A673 (cell line): ENCODE measurements around the gene MMD. TPM values are rescaled to one million over a fixed set of nuclear protein-coding genes. Genes with fewer than 3 reads are reported as not detected.
A peak's percentile ranks its signal among the peaks of the same experiment; 100 is the strongest.

Experiments used
- BruUV-seq: library from RNA; stranded (reverse); fragments of 400-500 nt; replicated peaks from 2 replicates; lab custom pipeline; 2021; lab: Mats Ljungman, UMichigan
- CTCF ChIA-PET: fragments of 300-600 bp; sonication (Branson Sonifier 250); formaldehyde crosslinking; loops from one replicate; lab custom pipeline; 2022; ENCODE audit warnings: antibody characterized with exemption; lab: Charles Lee
- POLR2A ChIA-PET: fragments of 300-600 bp; sonication (Branson Sonifier 250); formaldehyde crosslinking; loops from one replicate; lab custom pipeline; 2022; ENCODE audit warnings: antibody characterized with exemption; ENCODE audit not compliant: low non-redundant PET; lab: Charles Lee
- DNase-seq: peaks from one replicate; pipeline ENCODE4 v3.0.0-alpha.2; 2015; ENCODE audit warnings: low spot score
- H3K27ac ChIP-seq: fragments of 200-600 bp; sonication (generic); 2 replicates; pipeline ENCODE4 v1.5.1; 2016; ENCODE audit warnings: mixed run types, low read depth, mild to moderate bottlenecking, mixed read lengths, antibody characterized with exemption, low read length; ENCODE audit not compliant: poor library complexity, severe bottlenecking
- H3K27me3 ChIP-seq: fragments of 200-600 bp; sonication (generic); replicated peaks from 2 replicates; pipeline ENCODE4 v1.6.1; 2017; ENCODE audit warnings: mixed run types, low read depth, mild to moderate bottlenecking, mixed read lengths, antibody characterized with exemption, low read length; ENCODE audit not compliant: insufficient read depth, poor library complexity
- H3K36me3 ChIP-seq: fragments of 200-600 bp; sonication (generic); 2 replicates; pipeline ENCODE4 v1.6.1; 2016; ENCODE audit warnings: mixed run types, mild to moderate bottlenecking, mixed read lengths, antibody characterized with exemption, low read length; ENCODE audit not compliant: insufficient read depth, poor library complexity, severe bottlenecking
- H3K4me1 ChIP-seq: fragments of 200-600 bp; sonication (generic); 2 replicates; pipeline ENCODE4 v1.6.1; 2017; ENCODE audit warnings: mixed run types, mild to moderate bottlenecking, mixed read lengths, antibody characterized with exemption, low read length; ENCODE audit not compliant: insufficient read depth, poor library complexity, severe bottlenecking
- H3K4me3 ChIP-seq: fragments of 200-600 bp; sonication (generic); 2 replicates; pipeline ENCODE4 v1.5.1; 2016; ENCODE audit warnings: low read depth, mixed run types, mild to moderate bottlenecking, mixed read lengths, low read length; ENCODE audit not compliant: poor library complexity, severe bottlenecking
- H3K9me3 ChIP-seq: fragments of 200-600 bp; sonication (generic); 2 replicates; pipeline ENCODE4 v1.6.1; 2016; ENCODE audit warnings: mixed run types, low read depth, mild to moderate bottlenecking, mixed read lengths, antibody characterized with exemption, low read length; ENCODE audit not compliant: poor library complexity, severe bottlenecking
- EZH2 ChIP-seq: fragments of 200-600 bp; sonication (generic); IDR thresholded peaks from 2 replicates; pipeline ENCODE4 v1.6.1; 2017; ENCODE audit warnings: borderline replicate concordance, low read depth, mild to moderate bottlenecking, mixed read lengths, antibody characterized with exemption, low read length; ENCODE audit not compliant: poor library complexity, severe bottlenecking
- intact Hi-C: fragments of 100-400 bp; cut with micrococcal nuclease; formaldehyde crosslinking; loops from one replicate; pipeline ENCODE4 v1.10.0; 2022; ENCODE audit not compliant: unreplicated experiment
- total RNA-seq: library from RNA; stranded (reverse); gene quantifications from 2 replicates; pipeline ENCODE4 v1.2.3, GENCODE V29; 2021
- TF ChIP-seq, protein P1 (sequence below): fragments of 300-800, 200-600 bp; sonication (generic); conservative IDR thresholded peaks from 2 replicates; pipeline ENCODE4 v1.5.1; 2017; ENCODE audit warnings: low read depth, mild to moderate bottlenecking, antibody characterized with exemption, low read length, moderate library complexity, mixed read lengths

Gene MMD
- total RNA-seq, 1 experiment from 2014 or later: 24.9 TPM

DNA sequence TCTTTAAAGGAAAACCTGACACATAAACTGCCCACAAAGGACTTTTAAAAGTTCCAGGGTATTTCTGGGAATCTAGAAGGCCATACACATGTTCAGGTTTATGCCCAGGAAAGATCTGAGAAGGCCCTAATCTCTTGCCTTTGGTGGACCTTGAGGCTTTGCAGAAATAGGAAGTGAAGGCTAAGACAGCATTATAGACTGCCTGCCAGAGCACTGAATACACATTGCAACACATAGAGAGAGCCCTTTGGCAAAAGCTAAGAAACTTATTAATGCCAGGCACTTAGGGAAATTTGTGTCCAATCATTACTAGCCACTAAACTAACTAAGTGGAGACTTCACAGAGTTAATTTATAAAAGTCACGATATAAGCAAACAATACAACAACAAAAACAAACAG, 70.4 kb downstream of the MMD start:
- no peak for DNase-seq
- no peaks in the 10 kb centered on the region for H3K36me3 ChIP-seq
- TF ChIP-seq EZH2: no peak
- TF ChIP-seq, protein P1, sequence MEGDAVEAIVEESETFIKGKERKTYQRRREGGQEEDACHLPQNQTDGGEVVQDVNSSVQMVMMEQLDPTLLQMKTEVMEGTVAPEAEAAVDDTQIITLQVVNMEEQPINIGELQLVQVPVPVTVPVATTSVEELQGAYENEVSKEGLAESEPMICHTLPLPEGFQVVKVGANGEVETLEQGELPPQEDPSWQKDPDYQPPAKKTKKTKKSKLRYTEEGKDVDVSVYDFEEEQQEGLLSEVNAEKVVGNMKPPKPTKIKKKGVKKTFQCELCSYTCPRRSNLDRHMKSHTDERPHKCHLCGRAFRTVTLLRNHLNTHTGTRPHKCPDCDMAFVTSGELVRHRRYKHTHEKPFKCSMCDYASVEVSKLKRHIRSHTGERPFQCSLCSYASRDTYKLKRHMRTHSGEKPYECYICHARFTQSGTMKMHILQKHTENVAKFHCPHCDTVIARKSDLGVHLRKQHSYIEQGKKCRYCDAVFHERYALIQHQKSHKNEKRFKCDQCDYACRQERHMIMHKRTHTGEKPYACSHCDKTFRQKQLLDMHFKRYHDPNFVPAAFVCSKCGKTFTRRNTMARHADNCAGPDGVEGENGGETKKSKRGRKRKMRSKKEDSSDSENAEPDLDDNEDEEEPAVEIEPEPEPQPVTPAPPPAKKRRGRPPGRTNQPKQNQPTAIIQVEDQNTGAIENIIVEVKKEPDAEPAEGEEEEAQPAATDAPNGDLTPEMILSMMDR: no peak
- H3K27me3 ChIP-seq: no peaks in the 10 kb centered on the region
- no TSS peak for BruUV-seq
- CTCF ChIA-PET: no interaction called here
- no peaks in the 10 kb centered on the region for H3K9me3 ChIP-seq
- POLR2A ChIA-PET: no interaction called here
- H3K4me3 ChIP-seq: no peak overlapping the region
- intact Hi-C loops: loop anchor here (2.0 kb wide), 1 partner anchor 184 kb away; no protein-coding TSS in a partner anchor
- peaks cover 19% of the 10 kb centered on the region for H3K4me1 ChIP-seq
- H3K27ac ChIP-seq: no peak overlapping the region

DNA sequence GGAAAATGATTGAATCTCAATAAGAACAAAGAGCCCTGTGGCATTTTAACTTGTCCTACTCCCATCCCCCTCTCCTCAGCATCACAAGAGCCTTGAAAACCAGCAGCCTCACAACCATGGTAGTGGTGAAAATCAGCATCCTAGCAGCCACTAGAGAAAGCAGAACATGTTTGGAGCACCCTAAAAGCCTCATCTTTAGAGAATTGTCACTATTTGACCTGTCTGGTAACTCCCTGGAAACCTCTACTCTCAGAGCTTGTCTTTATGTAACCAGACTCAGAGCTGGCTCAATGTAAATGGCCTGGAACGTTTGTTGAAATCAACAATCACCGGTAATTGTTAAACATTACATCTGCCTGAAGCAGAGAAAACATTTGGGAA, 70.8 kb downstream of the MMD start:
- peaks cover 19% of the 10 kb centered on the region for H3K4me1 ChIP-seq
- H3K9me3 ChIP-seq: no peaks in the 10 kb centered on the region
- no peak overlapping the region for H3K27ac ChIP-seq
- intact Hi-C loops: loop anchor here (2.0 kb wide), 1 partner anchor 184 kb away; no protein-coding TSS in a partner anchor
- ChIA-PET CTCF (interaction anchor here (0.6 kb wide), 1 partner anchor 113 kb away, joined by 3 read pairs; no protein-coding TSS in a partner anchor), POLR2A (no interaction called here)
- no peak for TF ChIP-seq EZH2
- TF ChIP-seq, protein P1: no peak
- H3K36me3 ChIP-seq: no peaks in the 10 kb centered on the region
- no peak for DNase-seq
- no peaks in the 10 kb centered on the region for H3K27me3 ChIP-seq
- BruUV-seq: no TSS peak
- no peak overlapping the region for H3K4me3 ChIP-seq

DNA sequence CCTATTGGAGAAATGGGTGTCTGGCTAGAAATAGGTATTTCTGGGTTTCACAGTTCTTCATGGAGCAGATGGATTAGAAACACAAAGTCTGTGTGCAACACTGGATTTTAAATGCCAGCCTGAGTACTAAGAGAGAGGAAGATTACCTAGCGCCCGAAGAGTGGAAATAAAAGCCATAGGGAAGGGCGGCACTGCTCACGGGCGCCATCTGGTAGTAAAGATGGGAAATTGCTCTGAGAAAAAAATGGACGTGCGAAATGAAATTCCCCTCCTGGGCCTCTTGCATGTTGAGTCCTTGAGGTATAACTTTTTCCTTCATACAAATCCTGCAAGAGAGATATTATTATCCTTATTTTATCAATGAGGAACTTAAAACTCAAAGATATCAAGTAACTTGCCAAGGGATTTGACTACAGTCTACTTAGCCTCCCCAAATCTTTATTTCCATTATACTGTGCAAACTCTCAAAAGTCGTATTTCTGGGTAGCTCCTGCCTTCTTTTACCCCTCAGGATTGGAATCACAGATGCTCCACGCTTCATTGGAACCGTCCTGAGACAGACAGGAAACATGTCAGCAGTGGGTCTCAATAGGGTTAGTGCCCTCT, 72.8 kb downstream of the MMD start:
- Histone ChIP-seq H3K4me3 (no peak overlapping the region), H3K4me1 (peaks cover 19% of the 10 kb centered on the region), H3K27ac (no peak overlapping the region), H3K27me3 (no peaks in the 10 kb centered on the region), H3K9me3 (no peaks in the 10 kb centered on the region), H3K36me3 (no peaks in the 10 kb centered on the region)
- POLR2A ChIA-PET: no interaction called here
- TF ChIP-seq, protein P1: peak; percentile 91
- TF ChIP-seq EZH2: no peak
- CTCF ChIA-PET: interaction anchor here (0.8 to 1.6 kb wide), 3 partner anchors 8 to 356 kb away, joined by 3 to 6 read pairs (median 4); no protein-coding TSS in a partner anchor
- BruUV-seq: no TSS peak
- intact Hi-C loops: loop anchor here (1.0 to 2.0 kb wide), 3 partner anchors 140 to 356 kb away; no protein-coding TSS in a partner anchor
- peak; percentile 83 for DNase-seq
